GM12878 (cell line): Measurements from ENCODE around the gene CPLX1.

Experiments used
- CEBPB ChIP-seq, 2 experiments: fragments of 150-350 bp in 1 of 2; IDR thresholded peaks; 2 replicates each; pipeline ENCODE4 v1.6.1; 2012 to 2014; ENCODE audit warnings: low read depth in 2 of 2, low read length in 2 of 2, borderline replicate concordance in 1 of 2, inconsistent platforms in 1 of 2
- CHD2 ChIP-seq: IDR thresholded peaks from 2 replicates; pipeline ENCODE4 v1.6.1; 2011; ENCODE audit warnings: low read depth, low read length, improper control_type of control experiment, borderline replicate concordance
- CHD4 ChIP-seq: fragments of 200-600 bp; sonication (generic); IDR thresholded peaks from 2 replicates; pipeline ENCODE4 v1.6.1; 2016; ENCODE audit warnings: mild to moderate bottlenecking
- CTCF ChIP-seq, 3 experiments: IDR thresholded peaks in 2 of 3; conservative IDR thresholded peaks in 1 of 3; 2 replicates each; pipeline ENCODE4 v1.5.1; 2011; ENCODE audit warnings: low read depth in 3 of 3, low read length in 3 of 3, mild to moderate bottlenecking in 3 of 3, control low read depth in 2 of 3, moderate library complexity in 2 of 3, inconsistent platforms in 1 of 3, mixed read lengths in 1 of 3; ENCODE audit not compliant: control insufficient read depth in 2 of 3, insufficient read depth in 1 of 3; ENCODE audit errors: extremely low read depth in 1 of 3
- EGR1 ChIP-seq, 2 experiments: IDR thresholded peaks; 1 replicate in 1 of 2; 2 replicates in 1 of 2; pipeline ENCODE4 v1.6.1; 2011 to 2012; ENCODE audit warnings: low read depth in 2 of 2, low read length in 2 of 2, borderline replicate concordance in 1 of 2, mild to moderate bottlenecking in 1 of 2, moderate library complexity in 1 of 2
- EP300 ChIP-seq, 2 experiments: fragments of 150-350 bp in 1 of 2; IDR thresholded peaks; 2 replicates each; pipeline ENCODE4 v1.6.1; 2011 to 2012; ENCODE audit warnings: low read depth in 2 of 2, low read length in 2 of 2, borderline replicate concordance in 1 of 2, improper control_type of control experiment in 1 of 2, inconsistent platforms in 1 of 2; ENCODE audit not compliant: control insufficient read depth in 1 of 2
- EZH2 ChIP-seq: IDR thresholded peaks from 2 replicates; pipeline ENCODE4 v1.6.1; 2012; ENCODE audit warnings: low read depth, mild to moderate bottlenecking, control low read depth, inconsistent platforms, low read length, borderline replicate concordance; ENCODE audit not compliant: control insufficient read depth
- JUND ChIP-seq: IDR thresholded peaks from 2 replicates; pipeline ENCODE4 v1.6.1; 2012; ENCODE audit warnings: low read depth, mild to moderate bottlenecking, low read length, improper control_type of control experiment, moderate library complexity
- MEF2A ChIP-seq: IDR thresholded peaks from 2 replicates; pipeline ENCODE4 v1.6.1; 2011; ENCODE audit warnings: low read depth, mild to moderate bottlenecking, low read length, moderate library complexity; ENCODE audit not compliant: insufficient read depth
- POLR2AphosphoS5 ChIP-seq: IDR thresholded peaks from 2 replicates; pipeline ENCODE4 v1.6.1; 2011; ENCODE audit warnings: mild to moderate bottlenecking, low read length, inconsistent platforms
- REST ChIP-seq: IDR thresholded peaks from 2 replicates; pipeline ENCODE4 v1.6.1; 2012; ENCODE audit warnings: mild to moderate bottlenecking, low read depth, low read length
- SMAD1 ChIP-seq: fragments of 450-650 bp; IDR thresholded peaks from 2 replicates; pipeline ENCODE4 v1.6.1; 2018; ENCODE audit warnings: mild to moderate bottlenecking, low read depth; ENCODE audit not compliant: partially characterized antibody
- TF ChIP-seq, protein P1 (sequence below): IDR thresholded peaks from 2 replicates; pipeline ENCODE4 v1.6.1; 2011; ENCODE audit warnings: low read depth, low read length, improper control_type of control experiment, borderline replicate concordance

- no peak for TF ChIP-seq CTCF (IDR thresholded peaks at IDR 0.05 in 2 of 3, conservative IDR thresholded peaks at IDR 0.05 in 1 of 3; ENCODE audit: control insufficient read depth in 2 of 3, extremely low read depth in 1 of 3, insufficient read depth in 1 of 3, low read depth in 3 of 3, low read length in 3 of 3)
- TF ChIP-seq EGR1 (IDR thresholded peaks at IDR 0.05; ENCODE audit: borderline replicate concordance in 1 of 2, low read depth in 2 of 2, low read length in 2 of 2): no peak
- no peak for TF ChIP-seq REST
- TF ChIP-seq, protein P1, sequence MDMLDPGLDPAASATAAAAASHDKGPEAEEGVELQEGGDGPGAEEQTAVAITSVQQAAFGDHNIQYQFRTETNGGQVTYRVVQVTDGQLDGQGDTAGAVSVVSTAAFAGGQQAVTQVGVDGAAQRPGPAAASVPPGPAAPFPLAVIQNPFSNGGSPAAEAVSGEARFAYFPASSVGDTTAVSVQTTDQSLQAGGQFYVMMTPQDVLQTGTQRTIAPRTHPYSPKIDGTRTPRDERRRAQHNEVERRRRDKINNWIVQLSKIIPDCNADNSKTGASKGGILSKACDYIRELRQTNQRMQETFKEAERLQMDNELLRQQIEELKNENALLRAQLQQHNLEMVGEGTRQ: no peak
- TF ChIP-seq MEF2A: no peak
- no peak for TF ChIP-seq SMAD1
- TF ChIP-seq JUND: no peak
- TF ChIP-seq EP300 (IDR thresholded peaks at IDR 0.05; ENCODE audit: borderline replicate concordance in 1 of 2, control insufficient read depth in 1 of 2, low read depth in 2 of 2, low read length in 2 of 2): no peak
- TF ChIP-seq CEBPB (IDR thresholded peaks at IDR 0.05; ENCODE audit: borderline replicate concordance in 1 of 2, low read depth in 2 of 2, low read length in 2 of 2): no peak
- TF ChIP-seq CHD4: no peak
- no peak for TF ChIP-seq CHD2
- no peak for TF ChIP-seq EZH2
- no peak for TF ChIP-seq POLR2AphosphoS5
These were observed 45.0 kb upstream of the CPLX1 start for GRCh38 chr4:870951-871350.
